Hematopoietic multipotent progenitor cell treated with erythropoietin and hydrocortisone succinate and interleukin-3 and kit ligand, for 6 days (in vitro differentiated cells): Measurements from ENCODE around the gene XYLT2.
"Not testable (repeated sequence)": the region's sequence is repeated elsewhere in the genome, so short reads cannot be mapped to it uniquely, and the experiment has no call there.

Source experiments
- DNase-seq: peaks from one replicate; pipeline ENCODE4 v3.0.0-alpha.2; 2015

The XYLT2 gene

GRCh38 chr17:50397111-50397918 lies 51.4 kb downstream of the XYLT2 start, which contains the start of gene LRRC59:
Gene LRRC59, minus strand, starts transcription at chr17:50397523. Its CDS starts 206 bp downstream, at chr17:50397317.
- DNase-seq, result peak; percentile 92

DNA sequence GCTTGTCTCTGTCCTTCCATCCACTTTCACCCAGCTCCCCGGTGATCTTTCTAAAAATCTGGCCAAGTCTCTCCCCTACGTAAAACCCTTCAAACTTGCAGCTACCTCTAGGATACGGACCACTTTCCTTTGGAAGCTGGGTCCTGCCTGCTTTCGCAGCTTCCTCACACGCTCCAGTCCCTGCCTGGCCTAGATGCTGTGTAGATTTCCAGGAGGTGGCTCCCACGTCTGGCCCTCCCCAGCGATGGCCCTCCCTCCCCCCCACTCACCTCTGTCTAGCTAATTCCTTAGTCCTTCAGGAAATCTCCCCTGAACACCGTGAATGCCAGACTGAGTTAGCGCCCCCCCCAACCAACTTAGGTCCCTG lies 52.0 kb downstream of the XYLT2 start:
- no peak for DNase-seq

GRCh38 chr17:50398672-50399071 lies 52.7 kb downstream of the XYLT2 start:
- not testable (repeated sequence) for DNase-seq

GRCh38 chr17:50399591-50399990 lies 53.7 kb downstream of the XYLT2 start:
- not testable (repeated sequence) for DNase-seq

DNA sequence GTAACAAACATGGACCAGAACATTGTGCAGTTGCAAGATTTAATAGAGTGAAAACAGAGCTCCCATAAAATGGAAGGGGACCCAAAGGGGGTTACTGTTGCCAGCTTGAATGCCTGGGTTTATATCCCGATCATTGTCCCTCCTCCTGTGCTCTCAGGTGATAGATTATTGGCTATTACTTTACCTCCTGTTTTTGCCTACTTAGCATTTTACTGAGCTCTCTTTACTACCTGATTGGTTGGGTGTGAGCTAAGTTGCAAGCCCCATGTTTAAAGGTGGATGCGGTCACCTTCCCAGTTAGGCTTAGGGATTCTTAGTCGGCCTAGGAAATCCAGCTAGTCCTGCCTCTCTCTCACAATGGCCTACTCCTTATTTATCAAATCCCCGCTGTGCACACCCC lies 59.4 kb downstream of the XYLT2 start:
- not testable (repeated sequence) for DNase-seq

DNA sequence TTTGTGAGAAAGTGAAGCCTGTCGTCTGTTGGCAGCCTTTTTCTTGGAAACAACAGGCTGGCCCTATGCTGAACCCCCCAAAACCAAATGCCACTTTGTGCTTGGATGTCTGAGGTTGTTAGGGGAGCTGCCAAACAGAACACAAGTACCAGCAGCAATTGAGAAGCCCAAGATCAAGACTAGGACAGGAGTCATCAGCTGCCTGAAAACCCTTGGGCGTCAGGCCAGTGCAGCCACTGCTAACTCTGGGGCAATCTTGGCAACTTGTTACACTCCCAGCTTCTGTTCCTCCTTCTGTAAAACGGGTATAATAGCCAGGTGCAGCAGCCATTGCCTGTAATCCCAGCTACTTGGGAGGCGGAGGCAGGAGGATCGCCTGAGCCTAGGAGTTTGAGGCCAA lies 60.7 kb downstream of the XYLT2 start:
- no peak for DNase-seq

GRCh38 chr17:50407921-50408320 lies 62.0 kb downstream of the XYLT2 start:
- no peak for DNase-seq
